SH-SY5Y (cell line): ENCODE data around the gene PDZRN3.

Experiments
- GATA2 ChIP-seq: IDR thresholded peaks from 2 replicates; pipeline ENCODE4 v1.6.1; 2011; ENCODE audit warnings: mild to moderate bottlenecking, low read depth, low read length
- GATA3 ChIP-seq: IDR thresholded peaks from 2 replicates; pipeline ENCODE4 v1.6.1; 2011; ENCODE audit warnings: low read depth, mild to moderate bottlenecking, low read length, moderate library complexity

- TF ChIP-seq GATA3 (no peak), GATA2 (no peak)
These were observed 16.1 kb downstream of the PDZRN3 start for GRCh38 chr3:73608456-73609314.
